ENCODE data around the gene ZBTB45. TPM values are rescaled to one million over a fixed set of nuclear protein-coding genes. Genes with fewer than 3 reads are reported as not detected.

Gene ZBTB45
- total and polyA plus RNA-seq, 2 donors (not counting 3 experiments of a cell fraction or from before 2014, with no cell fraction given), result 17.8 to 21.8 TPM

DNA sequence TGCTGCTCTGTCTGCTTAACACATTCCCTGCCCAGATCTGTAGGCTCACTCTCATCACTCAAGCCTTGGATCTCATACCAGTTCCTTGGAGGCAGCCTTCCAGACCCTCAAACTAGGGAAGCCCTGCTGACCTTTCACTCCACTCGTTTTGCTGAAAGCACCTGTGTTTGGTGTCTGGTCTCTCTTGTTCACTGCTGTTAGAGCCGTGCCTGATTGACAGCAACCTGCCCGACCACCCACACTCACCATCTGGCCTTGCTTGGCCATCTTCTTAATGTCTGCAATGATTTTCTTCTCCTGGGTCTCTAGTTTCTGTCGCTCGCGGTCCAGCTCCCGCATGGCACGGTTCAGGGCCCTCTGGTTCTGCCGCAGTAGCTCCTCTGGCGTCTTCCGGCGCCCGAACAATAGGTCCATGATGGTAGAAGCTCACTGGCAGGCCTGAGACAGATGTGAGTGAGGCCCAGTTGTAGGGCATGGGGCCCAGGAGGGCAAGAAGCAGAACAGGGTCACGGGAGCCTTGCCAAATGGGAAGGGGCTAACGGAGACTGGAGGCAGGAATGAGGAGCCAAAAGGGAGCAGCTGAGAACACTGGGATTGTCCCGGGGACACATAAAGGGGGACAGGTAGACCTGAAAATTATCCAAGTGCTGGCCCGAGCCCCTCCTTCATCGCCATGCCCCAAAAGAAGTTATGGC lies 34.3 kb upstream of the ZBTB45 start:
- DNase-seq (ENCODE audit: low read depth, low spot score) (no peak), FAIRE-seq (peak; percentile 28)
- no peaks in the 10 kb centered on the region for H4K20me1 ChIP-seq (replicated peaks; ENCODE audit: control insufficient read depth, extremely low read depth, insufficient read depth, low read length)
- intact Hi-C loops (cut with micrococcal nuclease) (loop anchor here (1.0 kb wide), 1 partner anchor 10 kb away; the partner anchor contains the start of gene TRIM28), dilution Hi-C loops (cut with MboI; ENCODE audit: extremely low pct_ligation_motif_present, low sequenced_read_pairs) (no loop called here)
- ChIA-PET CTCF (interaction anchor here (0.9 to 3.7 kb wide), 8 partner anchors 9 to 40 kb away, joined by 3 to 60 read pairs (median 6); partner anchors contain the start of genes TRIM28 and ZBTB45), POLR2A (interaction anchor here (3.1 kb wide), 1 partner anchor 10 kb away, joined by 17 read pairs; the partner anchor contains the start of gene TRIM28)
- H3K9ac ChIP-seq (replicated peaks; ENCODE audit: extremely low read depth, insufficient read depth, low read length), result peak overlapping the region; percentile 66
- peaks cover 24% of the 10 kb centered on the region for H3K4me1 ChIP-seq (ENCODE audit: control insufficient read depth, extremely low read depth, insufficient read depth, low read length)
- TF ChIP-seq JUN (IDR thresholded peaks at IDR 0.05; ENCODE audit: borderline replicate concordance, insufficient read depth, insufficient read length, low read depth), result no peak
- no peak for TF ChIP-seq MYC (IDR thresholded peaks at IDR 0.05; ENCODE audit: low read depth, low read length)
- TF ChIP-seq POLR2AphosphoS5 (IDR thresholded peaks at IDR 0.05; ENCODE audit: insufficient read depth, low read depth, low read length), result no peak
- TF ChIP-seq, protein P1, sequence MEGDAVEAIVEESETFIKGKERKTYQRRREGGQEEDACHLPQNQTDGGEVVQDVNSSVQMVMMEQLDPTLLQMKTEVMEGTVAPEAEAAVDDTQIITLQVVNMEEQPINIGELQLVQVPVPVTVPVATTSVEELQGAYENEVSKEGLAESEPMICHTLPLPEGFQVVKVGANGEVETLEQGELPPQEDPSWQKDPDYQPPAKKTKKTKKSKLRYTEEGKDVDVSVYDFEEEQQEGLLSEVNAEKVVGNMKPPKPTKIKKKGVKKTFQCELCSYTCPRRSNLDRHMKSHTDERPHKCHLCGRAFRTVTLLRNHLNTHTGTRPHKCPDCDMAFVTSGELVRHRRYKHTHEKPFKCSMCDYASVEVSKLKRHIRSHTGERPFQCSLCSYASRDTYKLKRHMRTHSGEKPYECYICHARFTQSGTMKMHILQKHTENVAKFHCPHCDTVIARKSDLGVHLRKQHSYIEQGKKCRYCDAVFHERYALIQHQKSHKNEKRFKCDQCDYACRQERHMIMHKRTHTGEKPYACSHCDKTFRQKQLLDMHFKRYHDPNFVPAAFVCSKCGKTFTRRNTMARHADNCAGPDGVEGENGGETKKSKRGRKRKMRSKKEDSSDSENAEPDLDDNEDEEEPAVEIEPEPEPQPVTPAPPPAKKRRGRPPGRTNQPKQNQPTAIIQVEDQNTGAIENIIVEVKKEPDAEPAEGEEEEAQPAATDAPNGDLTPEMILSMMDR (IDR thresholded peaks at IDR 0.05; ENCODE audit: extremely low read depth in 1 of 2, insufficient read depth in 1 of 2, low read depth in 1 of 2, low read length in 2 of 2), result no peak
- no peak for TF ChIP-seq MAX (IDR thresholded peaks at IDR 0.05; ENCODE audit: insufficient read depth, insufficient read length)
- no peak for TF ChIP-seq GATA2 (IDR thresholded peaks at IDR 0.05; ENCODE audit: insufficient read depth, insufficient read length, low read depth, low read length)
- TF ChIP-seq FOS (IDR thresholded peaks at IDR 0.05; ENCODE audit: borderline replicate concordance, insufficient read depth, low read length), result no peak
- no peak for TF ChIP-seq EZH2 (IDR thresholded peaks at IDR 0.05; ENCODE audit: borderline replicate concordance, low read depth, low read length, severe bottlenecking)
- TF ChIP-seq POLR2A (IDR thresholded peaks at IDR 0.05; ENCODE audit: low read depth, low read length), result no peak
- peak overlapping the region; percentile 35 to 62 (median 49) for H3K4me3 ChIP-seq (replicated peaks in 1 of 3; ENCODE audit: insufficient read depth in 1 of 3, low read depth in 1 of 3, low read length in 3 of 3)
- peaks cover 14 to 43% of the 10 kb centered on the region in 2 experiments for H3K36me3 ChIP-seq (ENCODE audit: control insufficient read depth in 2 of 2, extremely low read depth in 1 of 2, insufficient read depth in 2 of 2, low read length in 2 of 2)
- H2AFZ ChIP-seq (ENCODE audit: low read depth, low read length), result no peak overlapping the region
- peak overlapping the region; percentile 72 for H3K4me2 ChIP-seq (ENCODE audit: insufficient read depth, low read length)
- no peaks in the 10 kb centered on the region for H3K27me3 ChIP-seq (ENCODE audit: control insufficient read depth in 2 of 2, insufficient read depth in 2 of 2, low read length in 2 of 2)
- H3K9me1 ChIP-seq (replicated peaks; ENCODE audit: control insufficient read depth, extremely low read depth, insufficient read depth, low read length), result no peaks in the 10 kb centered on the region
- peak overlapping the region; percentile 54 for H3K27ac ChIP-seq (ENCODE audit: insufficient read depth, low read depth, low read length)
- H3K79me2 ChIP-seq (ENCODE audit: control insufficient read depth, insufficient read depth, low read length), result peaks cover 28% of the 10 kb centered on the region
- BruUV-seq (replicated peaks), result no TSS peak
- no peaks in the 10 kb centered on the region for H3K9me3 ChIP-seq (replicated peaks; ENCODE audit: control insufficient read depth, insufficient read depth, low read length)
